Measurements from ENCODE around the gene LCN1.
"Not testable (repeated sequence)": the region's sequence is repeated elsewhere in the genome, so short reads cannot be mapped to it uniquely, and the experiment has no call there.

Gene LCN1

GRCh38 chr9:135544981-135545635 lies 23.9 kb downstream of the LCN1 start:
- in situ Hi-C loops (cut with HindIII; ENCODE audit: low pct_unique_long_range_greater_than_20kb, low sequenced_read_pairs) = no loop called here

GRCh38 chr9:135545646-135546176 lies 24.5 kb downstream of the LCN1 start, which contains the start of gene OBP2A:
TSS of gene OBP2A (plus strand) at chr9:135546126. CDS start at chr9:135546181, 55 bp downstream.
- DNase-seq (ENCODE audit: low read depth in 1 of 2, low spot score in 1 of 2); in situ Hi-C loops (cut with HindIII; ENCODE audit: low pct_unique_long_range_greater_than_20kb, low sequenced_read_pairs): not testable (repeated sequence)

More at GRCh38 chr9:135544981-135545635, 23.9 kb downstream of the LCN1 start:
- TF ChIP-seq JUND (IDR thresholded peaks at IDR 0.05; ENCODE audit: low read depth) = no peak
- no peak for DNase-seq (ENCODE audit: low read depth in 1 of 2, low spot score in 1 of 2)

- in situ Hi-C loops (cut with HindIII; ENCODE audit: low pct_unique_long_range_greater_than_20kb, low sequenced_read_pairs); DNase-seq (ENCODE audit: low read depth in 1 of 2, low spot score in 1 of 2): not testable (repeated sequence)
Observed at GRCh38 chr9:135546792-135547617, 25.8 kb downstream of the LCN1 start.

GRCh38 chr9:135547756-135548736 lies 26.8 kb downstream of the LCN1 start:
- in situ Hi-C loops (cut with HindIII; ENCODE audit: low pct_unique_long_range_greater_than_20kb, low sequenced_read_pairs) = no loop called here
- DNase-seq (ENCODE audit: low read depth in 1 of 2, low spot score in 1 of 2) = no peak
- TF ChIP-seq JUND (IDR thresholded peaks at IDR 0.05; ENCODE audit: low read depth) = no peak

GRCh38 chr9:135549478-135550343 lies 28.5 kb downstream of the LCN1 start:
- DNase-seq (ENCODE audit: low read depth in 1 of 2, low spot score in 1 of 2); in situ Hi-C loops (cut with HindIII; ENCODE audit: low pct_unique_long_range_greater_than_20kb, low sequenced_read_pairs): not testable (repeated sequence)

- in situ Hi-C loops (cut with HindIII; ENCODE audit: low pct_unique_long_range_greater_than_20kb, low sequenced_read_pairs) = no loop called here
- no peak for TF ChIP-seq JUND (IDR thresholded peaks at IDR 0.05; ENCODE audit: low read depth)
- DNase-seq (ENCODE audit: low read depth in 1 of 2, low spot score in 1 of 2) = no peak
Observed at GRCh38 chr9:135550344-135550918, 29.2 kb downstream of the LCN1 start.

GRCh38 chr9:135551031-135551430 lies 29.8 kb downstream of the LCN1 start:
- no peak for DNase-seq (ENCODE audit: low read depth in 1 of 2, low spot score in 1 of 2)
- in situ Hi-C loops (cut with HindIII; ENCODE audit: low pct_unique_long_range_greater_than_20kb, low sequenced_read_pairs) = no loop called here
- TF ChIP-seq JUND (IDR thresholded peaks at IDR 0.05; ENCODE audit: low read depth) = no peak

- TF ChIP-seq JUND (IDR thresholded peaks at IDR 0.05; ENCODE audit: low read depth) = no peak
Observed at GRCh38 chr9:135551456-135551855, 30.2 kb downstream of the LCN1 start.

GRCh38 chr9:135552021-135552697 lies 30.9 kb downstream of the LCN1 start:
- in situ Hi-C loops (cut with HindIII; ENCODE audit: low pct_unique_long_range_greater_than_20kb, low sequenced_read_pairs) = no loop called here
- no peak for TF ChIP-seq JUND (IDR thresholded peaks at IDR 0.05; ENCODE audit: low read depth)
- no peak for DNase-seq (ENCODE audit: low read depth in 1 of 2, low spot score in 1 of 2)

More at GRCh38 chr9:135551456-135551855, 30.2 kb downstream of the LCN1 start:
- DNase-seq (ENCODE audit: low read depth in 1 of 2, low spot score in 1 of 2) = no peak
- in situ Hi-C loops (cut with HindIII; ENCODE audit: low pct_unique_long_range_greater_than_20kb, low sequenced_read_pairs) = no loop called here

GRCh38 chr9:135552698-135553171 lies 31.5 kb downstream of the LCN1 start:
- DNase-seq (ENCODE audit: low read depth in 1 of 2, low spot score in 1 of 2) = no peak
- TF ChIP-seq JUND (IDR thresholded peaks at IDR 0.05; ENCODE audit: low read depth) = no peak
- in situ Hi-C loops (cut with HindIII; ENCODE audit: low pct_unique_long_range_greater_than_20kb, low sequenced_read_pairs) = no loop called here

All from T47D (cell line).